ENCODE measurements around the gene CLIC3.

CLIC3 gene

GRCh38 chr9:137044037-137044436, 47.7 kb upstream of the CLIC3 start:
- Histone ChIP-seq H3K27ac (ENCODE audit: low read length) (no peak overlapping the region), H3K36me3 (replicated peaks; ENCODE audit: low read depth, low read length) (no peaks in the 10 kb centered on the region), H3K4me1 (ENCODE audit: low read length) (peaks cover 3% of the 10 kb centered on the region; the same call in 1 of the 2 replicates), H3K27me3 (ENCODE audit: low read depth, low read length) (peaks cover 28% of the 10 kb centered on the region), H3K4me3 (ENCODE audit: low read length) (no peak overlapping the region), H3K79me2 (ENCODE audit: low read length) (no peaks in the 10 kb centered on the region), H2AFZ (ENCODE audit: low read depth, low read length) (no peak overlapping the region), H4K20me1 (ENCODE audit: insufficient read depth, low read length) (0 out of 2 replicates have a peak, but pooled peaks cover 9% of the 10 kb centered on the region), H3K9me3 (ENCODE audit: insufficient read depth, low read length) (no peaks in the 10 kb centered on the region), H3K9ac (ENCODE audit: low read length) (no peak overlapping the region), H3K4me2 (ENCODE audit: low read length) (no peak overlapping the region)
- no peak for TF ChIP-seq CTCF (IDR thresholded peaks at IDR 0.05; ENCODE audit: low read depth, low read length)

- Histone ChIP-seq H3K4me2 (ENCODE audit: low read length) (no peak overlapping the region), H3K27me3 (ENCODE audit: low read depth, low read length) (peaks cover 33% of the 10 kb centered on the region), H3K4me1 (ENCODE audit: low read length) (peaks cover 3% of the 10 kb centered on the region; the same call in 1 of the 2 replicates), H2AFZ (ENCODE audit: low read depth, low read length) (no peak overlapping the region), H3K9ac (ENCODE audit: low read length) (no peak overlapping the region), H3K4me3 (ENCODE audit: low read length) (no peak overlapping the region), H3K36me3 (replicated peaks; ENCODE audit: low read depth, low read length) (no peaks in the 10 kb centered on the region), H4K20me1 (ENCODE audit: insufficient read depth, low read length) (0 out of 2 replicates have a peak, but pooled peaks cover 9% of the 10 kb centered on the region), H3K9me3 (ENCODE audit: insufficient read depth, low read length) (no peaks in the 10 kb centered on the region), H3K27ac (ENCODE audit: low read length) (no peak overlapping the region), H3K79me2 (ENCODE audit: low read length) (no peaks in the 10 kb centered on the region)
- TF ChIP-seq EZH2phosphoT487 (IDR thresholded peaks at IDR 0.05; ENCODE audit: low read depth), result no peak
- TF ChIP-seq CTCF (IDR thresholded peaks at IDR 0.05; ENCODE audit: low read depth, low read length), result no peak
These were observed 46.7 kb upstream of the CLIC3 start for GRCh38 chr9:137042751-137043727.

- TF ChIP-seq EZH2phosphoT487 (IDR thresholded peaks at IDR 0.05; ENCODE audit: low read depth) (no peak), CTCF (IDR thresholded peaks at IDR 0.05; ENCODE audit: low read depth, low read length) (no peak)
- Histone ChIP-seq H3K4me3 (ENCODE audit: low read length) (no peak overlapping the region), H4K20me1 (ENCODE audit: insufficient read depth, low read length) (no peaks in the 10 kb centered on the region)
These were observed 44.8 kb upstream of the CLIC3 start for GRCh38 chr9:137041124-137041523.

GRCh38 chr9:137040568-137040967, 44.2 kb upstream of the CLIC3 start:
- H4K20me1 ChIP-seq (ENCODE audit: insufficient read depth, low read length), result no peaks in the 10 kb centered on the region
- no peak overlapping the region for H3K27ac ChIP-seq (ENCODE audit: low read length)
- H3K36me3 ChIP-seq (replicated peaks; ENCODE audit: low read depth, low read length), result no peaks in the 10 kb centered on the region
- peaks cover 24% of the 10 kb centered on the region for H3K27me3 ChIP-seq (ENCODE audit: low read depth, low read length)
- H3K9me3 ChIP-seq (ENCODE audit: insufficient read depth, low read length), result no peaks in the 10 kb centered on the region
- no peak for TF ChIP-seq EZH2phosphoT487 (IDR thresholded peaks at IDR 0.05; ENCODE audit: low read depth)
- no peak for TF ChIP-seq CTCF (IDR thresholded peaks at IDR 0.05; ENCODE audit: low read depth, low read length)
- no peak overlapping the region for H3K4me3 ChIP-seq (ENCODE audit: low read length)
- no peak overlapping the region for H3K9ac ChIP-seq (ENCODE audit: low read length)
- H2AFZ ChIP-seq (ENCODE audit: low read depth, low read length), result no peak overlapping the region
- H3K4me1 ChIP-seq (ENCODE audit: low read length), result peaks cover 2% of the 10 kb centered on the region
- H3K79me2 ChIP-seq (ENCODE audit: low read length), result no peaks in the 10 kb centered on the region
- no peak overlapping the region for H3K4me2 ChIP-seq (ENCODE audit: low read length)

More at GRCh38 chr9:137041124-137041523, 44.8 kb upstream of the CLIC3 start:
- Histone ChIP-seq H3K27me3 (ENCODE audit: low read depth, low read length) (peaks cover 24% of the 10 kb centered on the region), H3K27ac (ENCODE audit: low read length) (no peak overlapping the region), H3K36me3 (replicated peaks; ENCODE audit: low read depth, low read length) (no peaks in the 10 kb centered on the region), H3K9me3 (ENCODE audit: insufficient read depth, low read length) (no peaks in the 10 kb centered on the region), H3K4me1 (ENCODE audit: low read length) (no peaks in the 10 kb centered on the region), H3K4me2 (ENCODE audit: low read length) (no peak overlapping the region), H3K79me2 (ENCODE audit: low read length) (no peaks in the 10 kb centered on the region), H2AFZ (ENCODE audit: low read depth, low read length) (no peak overlapping the region), H3K9ac (ENCODE audit: low read length) (no peak overlapping the region)
